NCI-H1092 treated with DMSO at 0.1 percent for 48 hours (cell line): Measurements from ENCODE around the gene AMH.
"Not testable (repeated sequence)": the region's sequence is repeated elsewhere in the genome, so short reads cannot be mapped to it uniquely, and the experiment has no call there.

Source experiments
- DNase-seq: peaks from one replicate; lab custom pipeline; 2025; lab: John Stamatoyannopoulos, UW

The AMH gene

DNA sequence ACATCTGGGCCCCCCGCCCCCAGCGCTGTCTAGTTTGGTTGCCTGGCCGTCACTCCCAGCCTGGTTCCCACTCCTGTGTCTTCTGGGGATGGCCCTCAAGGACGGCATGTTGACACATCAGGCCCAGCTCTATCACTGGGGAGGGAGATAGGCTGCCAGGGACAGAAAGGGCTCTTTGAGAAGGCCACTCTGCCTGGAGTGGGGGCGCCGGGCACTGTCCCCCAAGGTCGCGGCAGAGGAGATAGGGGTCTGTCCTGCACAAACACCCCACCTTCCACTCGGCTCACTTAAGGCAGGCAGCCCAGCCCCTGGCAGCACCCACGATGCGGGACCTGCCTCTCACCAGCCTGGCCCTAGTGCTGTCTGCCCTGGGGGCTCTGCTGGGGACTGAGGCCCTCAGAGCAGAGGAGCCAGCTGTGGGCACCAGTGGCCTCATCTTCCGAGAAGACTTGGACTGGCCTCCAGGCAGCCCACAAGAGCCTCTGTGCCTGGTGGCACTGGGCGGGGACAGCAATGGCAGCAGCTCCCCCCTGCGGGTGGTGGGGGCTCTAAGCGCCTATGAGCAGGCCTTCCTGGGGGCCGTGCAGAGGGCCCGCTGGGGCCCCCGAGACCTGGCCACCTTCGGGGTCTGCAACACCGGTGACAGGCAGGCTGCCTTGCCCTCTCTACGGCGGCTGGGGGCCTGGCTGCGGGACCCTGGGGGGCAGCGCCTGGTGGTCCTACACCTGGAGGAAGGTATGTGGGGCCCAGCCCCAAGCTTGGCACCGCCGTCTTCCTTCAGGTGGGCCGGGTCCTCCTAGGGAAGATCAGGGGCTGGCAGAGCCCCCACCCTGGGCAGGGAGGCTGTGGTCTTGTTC, at the start of gene AMH:
Gene AMH (plus strand): TSS at position 314 of the 857 bp plus-strand sequence. CDS start 10 bp downstream, at position 324.
- DNase-seq = no peak

DNA sequence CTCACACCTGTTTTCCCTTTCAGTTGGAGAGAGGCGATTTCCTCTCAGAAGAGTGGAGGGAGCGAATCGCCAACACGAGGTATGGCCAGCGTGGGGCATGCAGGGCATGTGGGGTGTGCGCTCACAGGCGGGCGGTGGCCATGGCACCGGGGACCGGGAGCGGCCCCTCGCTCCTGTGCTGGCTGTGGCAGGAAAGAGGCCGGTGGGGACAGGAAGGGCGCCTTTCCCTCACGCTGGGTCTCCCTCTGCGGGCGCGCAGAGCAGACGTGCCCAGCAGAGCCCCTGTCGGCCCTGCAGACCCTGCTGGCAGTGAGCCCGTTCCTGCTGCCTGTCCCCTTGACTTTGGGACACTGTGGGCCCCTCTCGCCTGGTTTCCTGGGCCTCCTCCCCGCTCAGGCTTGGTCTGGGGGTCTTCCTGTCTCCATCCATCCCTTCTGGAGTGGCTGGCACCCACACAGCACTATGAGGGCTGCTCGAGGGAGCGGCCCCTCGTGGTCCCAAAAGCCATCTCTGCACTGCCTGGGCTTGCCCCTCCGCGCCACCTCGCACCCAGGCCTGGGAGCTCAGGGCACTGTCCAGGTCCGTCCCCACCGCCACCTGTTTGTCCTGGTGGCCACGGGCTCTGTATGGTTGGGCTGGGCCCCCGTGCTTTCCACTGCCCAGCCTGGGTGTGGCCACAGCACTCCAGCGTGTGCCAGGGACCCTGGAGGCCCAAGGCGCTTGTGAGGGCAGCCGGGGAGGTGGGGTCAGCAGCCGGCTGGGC, 49.1 kb upstream of the AMH start:
- DNase-seq = no peak

DNA sequence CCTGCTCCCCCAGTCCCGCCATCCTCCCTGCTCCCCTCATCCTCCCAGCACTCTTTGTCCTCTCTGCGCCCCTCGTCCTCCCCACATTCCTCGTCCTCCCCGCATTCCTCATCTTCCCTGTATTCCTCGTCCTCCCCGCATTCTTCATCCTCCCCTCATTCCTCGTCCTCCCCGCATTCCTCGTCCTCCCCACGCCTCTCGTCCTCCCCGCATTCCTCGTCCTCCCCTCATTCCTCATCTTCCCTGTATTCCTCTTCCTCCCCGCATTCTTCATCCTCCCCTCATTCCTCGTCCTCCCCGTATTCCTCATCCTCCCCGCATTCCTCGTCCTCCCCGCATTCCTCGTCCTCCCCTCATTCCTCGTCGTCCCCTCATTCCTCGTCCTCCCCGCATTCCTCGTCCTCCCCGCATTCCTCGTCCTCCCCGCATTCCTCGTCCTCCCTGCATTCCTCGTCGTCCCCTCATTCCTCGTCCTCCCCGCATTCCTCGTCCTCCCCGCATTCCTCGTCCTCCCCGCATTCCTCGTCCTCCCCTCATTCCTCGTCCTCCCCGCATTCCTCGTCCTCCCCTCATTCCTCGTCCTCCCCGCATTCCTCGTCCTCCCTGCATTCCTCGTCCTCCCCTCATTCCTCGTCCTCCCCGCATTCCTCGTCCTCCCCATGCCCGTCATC, 48.4 kb upstream of the AMH start:
- not testable (repeated sequence) for DNase-seq

- no peak for DNase-seq
These were observed 47.5 kb upstream of the AMH start for GRCh38 chr19:2201473-2202148.

- no peak for DNase-seq
These were observed 46.8 kb upstream of the AMH start for GRCh38 chr19:2202366-2202765.

DNA sequence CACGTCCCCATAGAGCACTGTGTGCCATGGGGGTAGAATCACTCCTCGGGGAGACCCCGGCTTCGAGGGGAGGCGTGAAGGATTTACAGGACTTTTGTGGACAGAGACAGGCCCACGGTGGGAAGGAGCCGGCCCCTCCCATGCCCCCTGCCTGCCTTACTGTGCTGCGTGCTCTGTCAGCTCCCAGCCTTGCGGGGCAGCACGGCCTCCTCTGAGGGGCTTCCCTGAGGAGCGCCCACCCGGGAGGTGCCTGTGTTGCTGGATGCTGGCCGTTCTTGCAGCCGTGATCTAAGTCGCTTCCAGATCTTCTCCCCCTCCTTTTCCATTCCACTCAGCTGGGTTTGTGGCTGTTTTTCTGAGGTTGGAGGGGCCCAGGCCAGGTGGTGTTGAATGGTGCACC, 42.1 kb upstream of the AMH start:
- no peak for DNase-seq

DNA sequence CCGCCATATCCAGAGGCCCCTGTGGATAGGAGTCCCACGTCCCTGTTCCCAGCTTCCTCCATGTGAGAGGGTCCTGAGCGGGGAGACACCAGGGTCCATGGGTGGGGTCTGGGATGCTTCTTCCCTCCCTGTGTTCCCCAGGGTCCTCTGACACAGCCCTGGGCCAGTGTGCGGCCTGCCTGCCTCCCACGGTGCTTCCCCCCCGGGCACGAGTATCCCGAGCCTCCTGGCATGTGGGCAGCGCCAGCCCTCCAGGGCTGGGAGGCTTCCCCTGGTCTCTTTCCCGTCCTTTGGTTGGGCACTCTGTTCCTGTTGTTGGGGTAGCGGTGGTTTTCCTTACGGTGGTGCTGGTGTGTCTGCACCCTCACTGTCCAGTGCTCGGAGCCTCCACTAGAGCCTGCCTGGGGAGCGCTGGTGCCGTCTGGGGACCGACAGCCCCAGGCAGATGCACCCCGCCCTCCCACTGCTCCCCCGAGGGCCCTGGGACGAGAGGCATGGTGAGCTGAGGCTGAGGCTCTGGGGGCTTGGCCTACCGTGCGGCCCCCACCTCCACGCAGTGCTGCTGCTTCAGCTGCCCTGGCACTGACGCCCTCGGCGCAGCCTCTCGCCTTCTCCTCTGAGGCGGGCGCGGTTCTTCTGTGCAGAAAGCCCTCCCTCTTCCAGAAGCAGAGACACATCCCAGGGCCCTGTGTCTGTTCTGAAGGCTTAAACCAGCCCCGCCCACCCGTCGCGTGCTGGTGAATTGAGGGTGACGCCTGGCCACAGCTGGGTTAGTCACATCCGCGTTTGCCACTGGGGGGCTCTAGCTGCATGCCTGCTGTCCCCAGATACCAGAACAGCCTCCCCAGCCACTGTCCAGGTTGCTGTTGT, 40.9 kb upstream of the AMH start:
- DNase-seq = no peak

DNA sequence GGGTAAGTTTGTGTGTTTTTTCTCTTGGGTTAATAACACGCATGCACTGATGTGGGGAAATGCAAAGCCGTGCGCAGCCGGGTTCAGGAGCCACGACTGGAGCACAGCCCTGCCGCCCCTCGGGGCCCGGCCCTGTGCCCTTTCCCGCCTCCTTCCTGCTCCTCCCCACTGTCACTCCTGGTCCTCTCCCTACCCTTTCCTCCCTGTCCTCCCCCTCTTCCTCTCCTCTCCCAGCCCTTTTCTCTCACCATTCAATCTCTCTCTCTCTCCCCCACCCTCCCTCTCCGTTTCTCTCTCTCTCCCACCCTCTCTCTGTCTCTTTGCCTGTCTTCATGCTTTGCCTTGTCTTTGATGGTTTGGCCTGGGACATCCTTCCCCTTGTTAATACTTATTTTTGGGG, 40.1 kb upstream of the AMH start:
- DNase-seq = no peak

DNA sequence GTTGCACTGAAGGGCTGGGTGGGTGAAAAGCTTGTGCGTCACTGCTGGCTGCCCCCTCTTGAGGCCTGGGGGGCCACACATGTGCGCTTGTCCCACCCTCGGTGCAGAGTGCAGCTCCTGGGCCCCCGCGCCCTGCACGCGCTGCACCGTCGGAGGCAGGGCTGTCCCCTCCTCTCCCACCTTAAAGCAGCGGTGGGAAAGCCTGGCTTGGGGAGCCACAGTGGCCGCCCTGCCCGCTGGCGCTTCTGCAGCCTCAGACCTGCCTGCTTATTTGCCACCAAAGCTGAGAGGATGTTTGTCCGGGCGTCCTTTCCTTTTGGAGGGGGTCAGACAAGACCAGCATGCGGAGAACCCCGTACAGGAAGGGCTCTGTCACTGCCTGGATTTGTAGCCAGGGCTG, 39.7 kb upstream of the AMH start:
- DNase-seq = no peak

- DNase-seq = no peak
These were observed 38.9 kb upstream of the AMH start for GRCh38 chr19:2210206-2210605.

GRCh38 chr19:2210987-2211740, 38.0 kb upstream of the AMH start:
- no peak for DNase-seq

DNA sequence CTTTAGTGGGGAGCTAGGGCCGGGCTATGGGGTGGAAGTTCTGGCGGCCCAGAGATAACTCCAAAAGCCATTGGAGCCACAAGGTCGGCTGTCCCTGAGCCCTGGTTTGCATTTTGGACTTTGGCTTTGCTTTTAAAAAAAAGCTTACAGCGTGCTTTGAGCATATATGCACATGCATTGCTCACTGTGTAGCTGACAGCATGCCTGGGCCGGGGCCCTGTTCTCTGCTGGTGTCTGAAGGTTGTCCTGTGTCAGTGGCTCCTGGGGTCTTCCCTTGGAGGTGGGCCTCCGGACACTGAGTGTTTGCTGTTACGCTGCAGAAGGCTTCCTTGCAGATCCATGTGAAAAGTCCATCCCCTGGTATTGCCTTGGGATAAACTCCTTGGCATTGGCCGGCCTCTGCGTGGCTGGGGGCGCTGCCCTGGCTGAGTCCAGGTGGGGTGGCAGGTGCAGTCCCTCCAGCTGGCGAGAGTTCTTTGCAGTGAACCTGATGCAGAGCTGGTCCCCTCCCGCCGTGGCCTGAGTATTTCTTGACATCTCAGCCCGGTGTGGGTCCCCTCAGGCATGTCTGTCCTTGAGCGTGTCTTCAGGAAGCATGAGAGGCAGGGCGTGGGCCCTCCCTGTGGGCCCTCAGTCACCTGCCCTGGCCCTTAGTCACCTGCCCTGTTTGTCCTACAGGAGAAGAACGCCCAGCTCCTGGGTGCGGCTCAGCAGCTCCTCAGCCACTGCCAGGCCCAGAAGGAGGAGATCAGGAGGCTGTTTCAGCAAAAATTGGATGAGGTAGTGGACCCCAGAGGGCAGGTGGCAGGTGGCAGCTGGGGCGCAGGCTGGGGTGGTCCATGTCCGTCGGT, 36.0 kb upstream of the AMH start:
- DNase-seq = no peak

- DNase-seq = no peak
These were observed 35.3 kb upstream of the AMH start for GRCh38 chr19:2213799-2214198.

GRCh38 chr19:2214251-2214650, 34.9 kb upstream of the AMH start:
- no peak for DNase-seq

DNA sequence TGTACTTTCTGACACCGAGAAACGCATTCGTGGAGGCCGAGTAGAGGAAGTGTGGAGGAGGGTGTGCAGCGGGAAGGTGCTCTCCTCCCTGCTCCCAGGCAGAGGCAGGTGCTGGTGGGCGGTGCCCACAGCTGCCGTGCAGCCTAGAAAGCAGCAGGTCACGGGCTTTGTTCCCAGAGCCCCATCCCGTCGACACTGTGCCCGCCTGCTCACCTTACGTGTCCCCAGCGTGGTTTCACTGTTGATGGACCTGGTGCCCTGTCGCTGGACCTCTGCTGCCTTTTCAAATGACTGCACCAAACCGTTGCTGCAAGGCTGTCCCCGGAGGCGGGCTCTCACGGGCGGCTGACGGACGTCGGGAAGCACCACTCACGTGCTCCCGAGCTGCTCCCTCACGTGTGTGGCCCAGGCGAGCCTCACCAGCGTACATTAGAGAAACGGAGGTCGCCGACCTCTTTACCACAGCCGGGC, 33.8 kb upstream of the AMH start:
- DNase-seq = no peak

DNA sequence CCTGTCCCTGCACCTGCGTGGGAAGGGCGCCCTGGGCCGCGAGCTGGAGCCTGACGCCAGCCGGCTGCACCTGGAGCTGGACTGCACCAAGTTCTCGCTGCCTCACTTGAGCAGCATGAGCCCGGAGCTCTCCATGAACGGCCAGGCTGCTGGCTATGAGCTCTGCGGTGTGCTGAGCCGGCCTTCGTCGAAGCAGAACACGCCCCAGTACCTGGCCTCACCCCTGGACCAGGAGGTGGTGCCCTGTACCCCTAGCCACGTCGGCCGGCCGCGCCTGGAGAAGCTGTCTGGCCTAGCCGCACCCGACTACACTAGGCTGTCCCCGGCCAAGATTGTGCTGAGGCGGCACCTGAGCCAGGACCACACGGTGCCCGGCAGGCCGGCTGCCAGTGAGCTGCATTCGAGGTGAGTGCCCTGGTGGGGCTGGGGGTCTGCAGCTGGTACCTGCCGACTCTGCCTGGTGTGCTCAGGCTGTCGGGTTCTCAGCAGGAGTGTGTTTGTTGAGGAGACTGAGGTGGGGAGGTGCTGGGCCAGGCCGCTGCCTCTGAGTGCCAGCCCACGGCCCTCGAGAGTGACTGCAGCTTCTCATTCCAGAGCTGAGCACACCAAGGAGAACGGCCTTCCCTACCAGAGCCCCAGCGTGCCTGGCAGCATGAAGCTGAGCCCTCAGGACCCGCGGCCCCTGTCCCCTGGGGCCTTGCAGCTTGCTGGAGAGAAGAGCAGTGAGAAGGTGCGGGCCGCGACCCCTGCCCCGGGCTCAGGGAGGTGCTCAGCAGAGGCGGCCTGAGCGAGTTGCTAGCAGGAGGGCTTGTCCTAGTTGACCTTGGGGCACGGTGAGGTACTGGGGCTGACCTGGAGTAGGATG, 32.5 kb upstream of the AMH start:
- no peak for DNase-seq

DNA sequence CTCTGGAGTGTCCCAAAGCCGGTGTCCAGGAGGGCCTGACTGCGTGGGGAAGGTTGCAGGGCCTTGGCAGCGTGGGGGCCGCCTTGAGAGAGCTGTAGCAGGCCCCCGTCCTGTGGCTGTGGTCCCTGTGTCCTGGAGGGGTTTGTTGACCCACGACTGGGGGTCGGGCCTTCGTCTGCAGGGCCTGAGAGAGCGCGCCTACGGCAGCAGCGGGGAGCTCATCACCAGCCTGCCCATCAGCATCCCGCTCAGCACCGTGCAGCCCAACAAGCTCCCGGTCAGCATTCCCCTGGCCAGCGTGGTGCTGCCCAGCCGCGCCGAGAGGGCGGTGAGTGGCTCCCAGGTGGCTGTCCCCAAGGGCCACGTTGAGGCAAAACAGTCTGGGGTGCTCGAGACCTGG, 31.5 kb upstream of the AMH start:
- no peak for DNase-seq

GRCh38 chr19:2219726-2220125, 29.4 kb upstream of the AMH start:
- DNase-seq = no peak
